ENCODE results near the gene RHBDF2. TPM values are rescaled to one million over a fixed set of nuclear protein-coding genes. Genes with fewer than 3 reads are reported as not detected.

Gene RHBDF2
- total RNA-seq, 4 donors from 2014 or later, result 11.3 to 47.4 (median 23.2) TPM

- 29% methylated on average over 24 of the region's 24 CpGs; no CpG with 5 or more reads in 1 of the 2 donors for WGBS, 2 donors (ENCODE audit: low coverage in 1 of 2)
- in situ Hi-C loops (cut with MboI; ENCODE audit: low pct_ligation_motif_present in 1 of 4, low pct_unique_long_range_greater_than_20kb in 1 of 4, low sequenced_read_pairs in 3 of 4) (loop anchor here in 2 of 4 donors (5.0 kb wide), 1 partner anchor 39 kb away; the partner anchor contains the start of gene AANAT (in 2 of the 2)), intact Hi-C loops (cut with DNase I; ENCODE audit: low total_unique reads) (loop anchor here (1.0 to 10.0 kb wide), 2 partner anchors 40 to 202 kb away; partner anchors contain the start of gene QRICH2)
- H3K36me3 ChIP-seq, result no peaks in the 10 kb centered on the region
- H3K4me1 ChIP-seq, result peaks cover 3 to 13% (median 6%) of the 10 kb centered on the region in 4 donors
- peaks cover 22% of the 10 kb centered on the region for H3K27me3 ChIP-seq
- no peak overlapping the region for H3K4me3 ChIP-seq
- TF ChIP-seq POLR2A (IDR thresholded peaks at IDR 0.05), result no peak
- no peak for TF ChIP-seq EP300 (IDR thresholded peaks at IDR 0.05; ENCODE audit: low read depth)
- TF ChIP-seq CTCF (IDR thresholded peaks at IDR 0.05), result peak; percentile 93 to 97 (median 95)
- no peak for TF ChIP-seq POLR2AphosphoS5 (IDR thresholded peaks at IDR 0.05)
- DNase-seq, result peak; percentile 90
- no peaks in the 10 kb centered on the region for H3K9me3 ChIP-seq
- no peak overlapping the region for H3K27ac ChIP-seq
Measured at GRCh38 chr17:76506408-76507345, 5.5 kb upstream of the RHBDF2 start.

DNA sequence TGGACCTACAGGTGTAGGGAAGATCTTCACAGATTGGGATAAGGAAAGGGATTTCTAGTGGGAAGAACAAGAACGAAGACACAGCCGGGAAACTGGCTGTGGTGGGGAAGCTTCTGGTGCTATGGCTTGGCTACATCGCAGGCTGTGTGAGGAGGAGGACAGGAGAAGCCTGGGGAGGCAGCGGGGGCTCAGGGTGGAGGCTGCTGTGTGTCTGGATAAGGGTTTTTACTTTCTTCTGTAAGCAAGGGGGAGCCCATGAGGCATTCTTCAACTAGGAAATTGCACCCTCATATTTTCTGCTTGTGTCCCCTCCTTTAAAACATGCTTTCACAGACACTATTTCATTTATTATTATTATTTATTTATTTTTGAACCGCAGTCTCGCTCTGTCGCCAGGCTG is 2.9 kb upstream of the RHBDF2 start:
- in situ Hi-C loops (cut with MboI; ENCODE audit: low pct_ligation_motif_present in 1 of 4, low pct_unique_long_range_greater_than_20kb in 1 of 4, low sequenced_read_pairs in 3 of 4) (no loop called here), intact Hi-C loops (cut with DNase I; ENCODE audit: low total_unique reads) (loop anchor here (10.0 kb wide), 1 partner anchor 199 kb away; the partner anchor contains the start of gene QRICH2)
- Histone ChIP-seq H3K9me3 (no peaks in the 10 kb centered on the region), H3K27me3 (peaks cover 22% of the 10 kb centered on the region), H3K4me1 (peaks cover 7 to 33% (median 13%) of the 10 kb centered on the region in 4 donors), H3K36me3 (no peaks in the 10 kb centered on the region), H3K27ac (no peak overlapping the region), H3K4me3 (no peak overlapping the region)
- whole genome bisulfite sequencing, 2 donors (ENCODE audit: low coverage in 1 of 2), result 62 to 87% methylated on average over 3 to 7 of the region's 7 CpGs
- no peak for DNase-seq
- TF ChIP-seq POLR2A (IDR thresholded peaks at IDR 0.05) (no peak), POLR2AphosphoS5 (IDR thresholded peaks at IDR 0.05) (no peak), CTCF (IDR thresholded peaks at IDR 0.05) (no peak), EP300 (IDR thresholded peaks at IDR 0.05; ENCODE audit: low read depth) (no peak)

- Histone ChIP-seq H3K4me1 (peaks cover 14 to 49% (median 22%) of the 10 kb centered on the region in 4 donors), H3K36me3 (no peaks in the 10 kb centered on the region), H3K27me3 (peaks cover 9% of the 10 kb centered on the region), H3K9me3 (no peaks in the 10 kb centered on the region), H3K27ac (peak overlapping the region in 3 of 4 donors; percentile 80 to 87 (median 86)), H3K4me3 (no peak overlapping the region)
- DNase-seq, result no peak
- intact Hi-C loops (cut with DNase I; ENCODE audit: low total_unique reads) (loop anchor here (10.0 kb wide), 1 partner anchor 198 kb away; the partner anchor contains the start of gene QRICH2), in situ Hi-C loops (cut with MboI; ENCODE audit: low pct_ligation_motif_present in 1 of 4, low pct_unique_long_range_greater_than_20kb in 1 of 4, low sequenced_read_pairs in 3 of 4) (no loop called here)
- TF ChIP-seq POLR2AphosphoS5 (IDR thresholded peaks at IDR 0.05) (no peak), EP300 (IDR thresholded peaks at IDR 0.05; ENCODE audit: low read depth) (no peak), POLR2A (IDR thresholded peaks at IDR 0.05) (no peak), CTCF (IDR thresholded peaks at IDR 0.05) (no peak)
- 56 to 72% methylated on average over 8 of the region's 8 CpGs for WGBS, 2 donors (ENCODE audit: low coverage in 1 of 2)
Measured at GRCh38 chr17:76502341-76503211, 1.4 kb upstream of the RHBDF2 start.
